Fibroblast of skin of abdomen (primary cell): ENCODE measurements around the gene TSEN54.
"Not testable (repeated sequence)": the region's sequence is repeated elsewhere in the genome, so short reads cannot be mapped to it uniquely, and the experiment has no call there.

Source experiments
- DNase-seq: peaks from one replicate; pipeline ENCODE4 v3.0.0-alpha.2; 2013

Gene TSEN54

GRCh38 chr17:75518983-75519537, 2.7 kb downstream of the TSEN54 start:
- DNase-seq = no peak

- not testable (repeated sequence) for DNase-seq
These were observed 4.1 kb downstream of the TSEN54 start for GRCh38 chr17:75520413-75520812.

GRCh38 chr17:75521290-75521689, 5.0 kb downstream of the TSEN54 start:
- DNase-seq = no peak

- DNase-seq = no peak
These were observed 5.8 kb downstream of the TSEN54 start for GRCh38 chr17:75521951-75522727.

- no peak for DNase-seq
These were observed 7.3 kb downstream of the TSEN54 start for GRCh38 chr17:75523647-75524046.

GRCh38 chr17:75524269-75524969, 8.1 kb downstream of the TSEN54 start:
- DNase-seq = no peak

- peak; percentile 34 for DNase-seq
These were observed 8.9 kb downstream of the TSEN54 start, which contains the start of gene LLGL2 for GRCh38 chr17:75524970-75525805. Gene LLGL2 (plus strand): TSS chr17:75525697. CDS start chr17:75543427, 17,730 bp downstream.

GRCh38 chr17:75525806-75526554, 9.7 kb downstream of the TSEN54 start:
- no peak for DNase-seq

GRCh38 chr17:75526555-75527270, 10.4 kb downstream of the TSEN54 start:
- DNase-seq = no peak

- no peak for DNase-seq
These were observed 14.8 kb downstream of the TSEN54 start for GRCh38 chr17:75530837-75531720.

- DNase-seq = no peak
These were observed 15.4 kb downstream of the TSEN54 start for GRCh38 chr17:75531721-75532072.

- no peak for DNase-seq
These were observed 18.8 kb downstream of the TSEN54 start for GRCh38 chr17:75535119-75535537.

GRCh38 chr17:75535871-75536270, 19.5 kb downstream of the TSEN54 start:
- no peak for DNase-seq

GRCh38 chr17:75536366-75536765, 20.0 kb downstream of the TSEN54 start:
- no peak for DNase-seq

GRCh38 chr17:75539967-75540729, 23.8 kb downstream of the TSEN54 start:
- no peak for DNase-seq

GRCh38 chr17:75540923-75541503, 24.7 kb downstream of the TSEN54 start:
- DNase-seq = no peak

- DNase-seq = no peak
These were observed 25.9 kb downstream of the TSEN54 start for GRCh38 chr17:75542229-75542628.

- no peak for DNase-seq
These were observed 26.5 kb downstream of the TSEN54 start for GRCh38 chr17:75542728-75543336.

GRCh38 chr17:75544250-75544649, 27.9 kb downstream of the TSEN54 start:
- DNase-seq = no peak
